GM19395 (cell line): Measurements from ENCODE around the gene DOCK6.

Experiments
- ATAC-seq: cut with Tn5 transposase; IDR thresholded peaks from one replicate; pipeline ENCODE4 v1.9.1; 2021; ENCODE audit warnings: mild to moderate bottlenecking, moderate library complexity; ENCODE audit not compliant: unreplicated experiment

Gene DOCK6

GRCh38 chr19:11151181-11151580 is 111.1 kb downstream of the DOCK6 start:
- no peak for ATAC-seq
